OCI-LY7 (cell line): ENCODE results near the gene GPR32.
"Not testable (repeated sequence)": the region's sequence is repeated elsewhere in the genome, so short reads cannot be mapped to it uniquely, and the experiment has no call there.

Experiments
- EZH2phosphoT487 ChIP-seq: fragments of 200-600 bp; sonication (generic); IDR thresholded peaks from 2 replicates; pipeline ENCODE4 v1.6.1; 2018; ENCODE audit warnings: low read depth, borderline replicate concordance, mild to moderate bottlenecking, mixed run types, antibody characterized with exemption, low read length, moderate library complexity, mixed read lengths
- TF ChIP-seq, protein P1 (sequence below): fragments of 200-600 bp; sonication (generic); conservative IDR thresholded peaks from 2 replicates; pipeline ENCODE4 v1.5.1; 2014; ENCODE audit warnings: mild to moderate bottlenecking, antibody characterized with exemption, low read length, moderate library complexity, mixed read lengths

DNA sequence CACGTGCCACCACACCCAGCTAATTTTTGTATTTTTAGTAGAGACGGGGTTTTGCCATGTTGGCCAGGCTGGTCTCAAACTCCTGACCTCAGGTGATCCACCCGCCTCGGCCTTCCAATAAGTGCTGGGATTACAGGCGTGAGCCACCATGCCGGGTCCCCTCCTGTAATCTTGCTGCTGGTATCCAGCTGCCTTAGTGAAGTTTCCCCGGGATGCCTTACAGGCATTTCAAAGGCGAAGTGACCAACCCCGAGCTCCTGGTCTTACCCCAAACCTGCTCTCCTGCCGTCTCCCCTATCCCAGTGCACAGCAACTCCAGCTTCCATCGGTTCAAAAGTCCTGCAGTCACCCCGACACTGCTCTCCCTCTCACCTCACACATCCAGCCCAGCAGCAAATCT, 3.5 kb upstream of the GPR32 start:
- TF ChIP-seq, protein P1, sequence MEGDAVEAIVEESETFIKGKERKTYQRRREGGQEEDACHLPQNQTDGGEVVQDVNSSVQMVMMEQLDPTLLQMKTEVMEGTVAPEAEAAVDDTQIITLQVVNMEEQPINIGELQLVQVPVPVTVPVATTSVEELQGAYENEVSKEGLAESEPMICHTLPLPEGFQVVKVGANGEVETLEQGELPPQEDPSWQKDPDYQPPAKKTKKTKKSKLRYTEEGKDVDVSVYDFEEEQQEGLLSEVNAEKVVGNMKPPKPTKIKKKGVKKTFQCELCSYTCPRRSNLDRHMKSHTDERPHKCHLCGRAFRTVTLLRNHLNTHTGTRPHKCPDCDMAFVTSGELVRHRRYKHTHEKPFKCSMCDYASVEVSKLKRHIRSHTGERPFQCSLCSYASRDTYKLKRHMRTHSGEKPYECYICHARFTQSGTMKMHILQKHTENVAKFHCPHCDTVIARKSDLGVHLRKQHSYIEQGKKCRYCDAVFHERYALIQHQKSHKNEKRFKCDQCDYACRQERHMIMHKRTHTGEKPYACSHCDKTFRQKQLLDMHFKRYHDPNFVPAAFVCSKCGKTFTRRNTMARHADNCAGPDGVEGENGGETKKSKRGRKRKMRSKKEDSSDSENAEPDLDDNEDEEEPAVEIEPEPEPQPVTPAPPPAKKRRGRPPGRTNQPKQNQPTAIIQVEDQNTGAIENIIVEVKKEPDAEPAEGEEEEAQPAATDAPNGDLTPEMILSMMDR, result not testable (repeated sequence)
- not testable (repeated sequence) for TF ChIP-seq EZH2phosphoT487
